Natural killer cell (primary cell): ENCODE results near the gene BCL6B. TPM values are rescaled to one million over a fixed set of nuclear protein-coding genes. Genes with fewer than 3 reads are reported as not detected.

Source experiments
- ATAC-seq, 3 donors: fragments of 150-1000 bp in 2 of 3; fragments of 200-7000 bp in 1 of 3; cut with Tn5 transposase; 1 replicate in 1 of 3; 2 replicates in 2 of 3; pipeline ENCODE4 v1.10.0; 2021; ENCODE audit warnings: mild to moderate bottlenecking in 2 of 3, moderate library complexity in 2 of 3
- DNase-seq, 2 donors: peaks; one replicate each; pipeline versions ENCODE4 v3.0.0 to v3.0.0-alpha.2; 2013 to 2021; ENCODE audit warnings: mixed read lengths in 1 of 2
- H3K27ac ChIP-seq: one replicate; pipeline ENCODE4 v1.5.1; 2013; ENCODE audit warnings: mild to moderate bottlenecking, low read length
- H3K27me3 ChIP-seq: one replicate; pipeline ENCODE4 v1.6.1; 2013; ENCODE audit warnings: low read length; ENCODE audit not compliant: control insufficient read depth, insufficient read depth
- H3K36me3 ChIP-seq: one replicate; pipeline ENCODE4 v1.6.1; 2013; ENCODE audit warnings: low read length; ENCODE audit not compliant: control insufficient read depth, insufficient read depth
- H3K4me1 ChIP-seq: one replicate; pipeline ENCODE4 v1.6.1; 2013; ENCODE audit warnings: low read length; ENCODE audit not compliant: control insufficient read depth, insufficient read depth
- H3K4me3 ChIP-seq: one replicate; pipeline ENCODE4 v1.5.1; 2013; ENCODE audit warnings: low read length
- H3K9me3 ChIP-seq: one replicate; pipeline ENCODE4 v1.6.1; 2013; ENCODE audit warnings: low read length; ENCODE audit not compliant: control insufficient read depth, insufficient read depth
- H3K27ac Mint-ChIP-seq, 2 donors: one replicate each; pipeline ENCODE4 v1.8.0; 2022; ENCODE audit warnings: mild to moderate bottlenecking in 2 of 2, mixed read lengths in 2 of 2, moderate library complexity in 1 of 2
- H3K27me3 Mint-ChIP-seq, 2 donors: one replicate each; pipeline ENCODE4 v1.8.0; 2022; ENCODE audit warnings: low read depth in 2 of 2, mixed read lengths in 2 of 2
- H3K36me3 Mint-ChIP-seq: one replicate; pipeline ENCODE4 v1.8.0; 2022; ENCODE audit warnings: mixed read lengths
- H3K4me1 Mint-ChIP-seq, 2 donors: one replicate each; pipeline ENCODE4 v1.8.0; 2022; ENCODE audit warnings: mixed read lengths in 2 of 2
- H3K4me3 Mint-ChIP-seq: one replicate; pipeline ENCODE4 v1.8.0; 2022; ENCODE audit warnings: mild to moderate bottlenecking, moderate library complexity, mixed read lengths
- H3K9me3 Mint-ChIP-seq, 2 donors: one replicate each; pipeline ENCODE4 v1.8.0; 2022; ENCODE audit warnings: mixed read lengths in 2 of 2
- CTCF ChIP-seq: fragments of 200-600 bp; IDR thresholded peaks from one replicate; pipeline ENCODE4 v1.8.0; 2022; ENCODE audit warnings: antibody characterized with exemption
- WGBS: methylation state at CpG from one replicate; pipeline ENCODE4 v1.1.7; 2013; ENCODE audit warnings: missing lambda C conversion rate; ENCODE audit not compliant: insufficient coverage; 5-methylcytosine and 5-hydroxymethylcytosine counted together
- intact Hi-C: fragments of 100-400 bp; cut with micrococcal nuclease; formaldehyde crosslinking; loops from one replicate; pipeline ENCODE4 v1.14.2; 2022
- total RNA-seq, 4 donors: library from RNA; stranded (reverse); fragments of 120-200 nt in 1 of 4; gene quantifications; one replicate each; pipeline versions ENCODE4 v1.2.3 to v1.2.4, GENCODE V29; 2013 to 2022

Gene BCL6B
- total RNA-seq, 3 donors from 2014 or later (not counting 1 experiment from before 2014, with no cell fraction given), result 0.49 to 0.84 TPM; not detected in 1

DNA sequence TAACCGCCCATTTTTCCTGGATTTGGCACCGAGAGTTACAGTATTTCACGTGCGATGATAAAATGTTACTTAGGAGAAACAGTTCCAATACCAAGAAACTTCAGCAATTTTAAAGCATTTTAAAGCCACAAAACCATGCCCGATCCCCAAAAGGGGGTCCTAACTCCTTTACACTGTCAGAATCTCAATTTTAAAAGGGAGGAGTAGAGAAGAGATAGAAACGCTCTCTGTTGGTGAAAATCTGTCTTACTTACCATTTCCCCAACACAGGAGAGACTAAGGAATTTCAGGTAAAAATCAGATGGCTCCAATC is 11.0 kb upstream of the BCL6B start:
- peak overlapping the region; percentile 97 for H3K27ac ChIP-seq
- no peaks in the 10 kb centered on the region for H3K27me3 ChIP-seq
- peaks cover 58% of the 10 kb centered on the region for H3K4me1 ChIP-seq
- H3K27me3 Mint-ChIP-seq, result no peaks in the 10 kb centered on the region
- H3K36me3 Mint-ChIP-seq, result no peaks in the 10 kb centered on the region
- TF ChIP-seq CTCF, result no peak
- H3K4me1 Mint-ChIP-seq, result peaks cover 68 to 70% of the 10 kb centered on the region in 2 donors
- peak overlapping the region; percentile 96 to 100 for H3K27ac Mint-ChIP-seq
- intact Hi-C loops, result loop anchor here (5.0 to 10.0 kb wide), 3 partner anchors 257 to 673 kb away; partner anchors contain the start of genes C17orf100, MED31, TP53 and WRAP53
- H3K9me3 ChIP-seq, result no peaks in the 10 kb centered on the region
- peaks cover 13% of the 10 kb centered on the region for H3K36me3 ChIP-seq
- H3K9me3 Mint-ChIP-seq, result no peaks in the 10 kb centered on the region
- H3K4me3 ChIP-seq, result peak overlapping the region; percentile 92
- 0% methylated on average over 4 of the region's 6 CpGs for WGBS
- no peak for DNase-seq
- H3K4me3 Mint-ChIP-seq, result peak overlapping the region; percentile 97
- no peak for ATAC-seq

DNA sequence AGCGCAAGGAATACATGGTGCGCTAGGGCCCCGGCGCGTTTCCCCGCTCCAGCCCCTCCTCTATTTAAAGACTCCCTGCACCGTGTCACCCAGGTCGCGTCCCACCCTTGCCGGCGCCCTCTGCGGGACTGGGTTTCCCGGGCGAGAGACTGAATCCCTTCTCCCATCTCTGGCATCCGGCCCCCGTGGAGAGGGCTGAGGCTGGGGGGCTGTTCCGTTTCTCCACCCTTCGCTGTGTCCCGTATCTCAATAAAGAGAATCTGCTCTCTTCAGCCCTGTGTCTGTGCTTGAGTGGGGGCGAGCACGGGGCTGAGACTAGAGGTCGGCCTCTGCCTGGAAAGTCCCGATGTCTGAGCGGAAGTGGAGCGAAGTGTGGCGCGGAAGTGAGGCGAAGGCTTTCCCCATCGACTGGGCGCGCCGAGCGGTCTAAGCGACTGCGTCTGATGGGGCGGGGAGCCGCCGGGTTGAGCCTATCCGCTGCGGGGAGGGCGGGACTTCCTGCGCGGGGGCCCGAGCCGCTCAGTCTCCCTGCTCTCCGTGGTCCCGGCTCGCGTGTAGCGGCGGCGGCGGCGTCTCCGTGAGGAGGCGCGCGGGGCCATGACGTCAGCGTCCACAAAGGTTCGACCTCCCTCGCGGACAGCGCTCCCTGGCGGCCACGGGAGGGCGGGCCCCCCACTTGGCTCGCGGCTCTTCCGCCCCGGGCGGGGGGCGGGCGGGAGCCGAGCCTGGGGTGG is 8.4 kb upstream of the BCL6B start:
- peaks cover 78% of the 10 kb centered on the region for H3K4me1 ChIP-seq
- ATAC-seq, result peak; percentile 75 to 92 (median 79)
- DNase-seq, result peak; percentile 94 to 99
- WGBS, result under 1% methylated on average over 73 of the region's 75 CpGs
- Mint-ChIP-seq H3K27me3 (no peaks in the 10 kb centered on the region), H3K4me3 (peak overlapping the region; percentile 97), H3K4me1 (peaks cover 80 to 86% of the 10 kb centered on the region in 2 donors), H3K27ac (peak overlapping the region; percentile 96 to 100), H3K36me3 (no peaks in the 10 kb centered on the region), H3K9me3 (no peaks in the 10 kb centered on the region)
- intact Hi-C loops, result loop anchor here (5.0 to 10.0 kb wide), 3 partner anchors 260 to 670 kb away; partner anchors contain the start of genes C17orf100, MED31, TP53 and WRAP53
- H3K36me3 ChIP-seq, result peaks cover 14% of the 10 kb centered on the region
- TF ChIP-seq CTCF, result peak; percentile 73
- H3K27ac ChIP-seq, result peak overlapping the region; percentile 97
- H3K4me3 ChIP-seq, result peak overlapping the region; percentile 92
- no peaks in the 10 kb centered on the region for H3K9me3 ChIP-seq
- no peaks in the 10 kb centered on the region for H3K27me3 ChIP-seq

DNA sequence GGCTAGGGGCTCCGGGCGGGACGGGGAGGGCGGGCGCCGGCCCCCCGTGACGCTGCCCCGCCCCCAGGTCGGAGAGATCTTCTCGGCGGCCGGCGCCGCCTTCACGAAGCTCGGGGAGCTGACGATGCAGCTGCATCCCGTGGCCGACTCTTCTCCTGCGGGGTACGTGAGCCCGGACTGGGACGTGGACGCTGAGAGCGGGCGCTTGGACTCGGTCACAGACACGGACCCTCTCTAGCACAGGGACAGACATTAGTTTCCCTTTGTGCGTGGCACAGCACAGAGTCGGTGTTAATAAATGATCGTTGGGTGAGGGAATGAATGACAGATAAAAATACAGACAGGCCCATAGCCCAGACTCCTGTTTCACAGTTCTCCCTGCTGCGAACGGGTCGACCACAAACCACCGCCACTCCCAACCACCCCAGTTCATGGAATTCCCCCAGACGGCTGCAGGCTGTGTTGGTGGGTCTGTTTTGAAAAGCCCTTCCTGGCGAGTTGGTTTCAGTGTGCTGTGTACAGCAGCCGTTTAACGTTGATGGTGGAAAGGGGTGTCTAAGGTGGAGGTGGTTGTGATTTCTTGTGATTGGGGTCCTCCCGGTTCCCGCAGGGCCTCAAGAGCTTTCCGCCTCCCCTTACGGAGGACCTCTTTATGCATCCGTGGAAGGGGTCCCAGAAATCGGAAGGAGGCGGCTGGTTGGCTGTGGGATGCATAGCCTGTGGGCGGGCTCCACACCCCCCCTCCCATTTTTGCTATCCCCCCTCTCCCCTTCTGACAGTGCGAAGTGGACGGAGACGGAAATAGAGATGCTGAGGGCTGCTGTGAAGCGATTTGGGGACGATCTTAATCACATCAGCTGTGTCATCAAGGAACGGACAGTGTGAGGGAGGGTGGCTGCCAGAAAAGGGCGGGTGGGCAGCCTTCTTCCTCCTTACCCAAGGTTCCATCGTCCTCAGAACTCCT is 7.6 kb upstream of the BCL6B start:
- Histone ChIP-seq H3K27ac (peak overlapping the region; percentile 97), H3K36me3 (peaks cover 8% of the 10 kb centered on the region), H3K4me3 (peak overlapping the region; percentile 92), H3K27me3 (no peaks in the 10 kb centered on the region), H3K9me3 (no peaks in the 10 kb centered on the region), H3K4me1 (peaks cover 71% of the 10 kb centered on the region)
- Mint-ChIP-seq H3K36me3 (no peaks in the 10 kb centered on the region), H3K4me1 (peaks cover 71 to 79% of the 10 kb centered on the region in 2 donors), H3K9me3 (no peaks in the 10 kb centered on the region), H3K27ac (peak overlapping the region; percentile 96 to 100), H3K27me3 (no peaks in the 10 kb centered on the region), H3K4me3 (peak overlapping the region; percentile 90)
- ATAC-seq, result peak; percentile 34 to 58 (median 55)
- under 1% methylated on average over 49 of the region's 56 CpGs for WGBS
- intact Hi-C loops, result loop anchor here (1.0 to 10.0 kb wide), 5 partner anchors 8 to 670 kb away; partner anchors contain the start of genes BCL6B, C17orf100, MED31 and TP53
- DNase-seq, result peak; percentile 81 to 95
- TF ChIP-seq CTCF, result peak; percentile 40
